H9 (cell line): Measurements from ENCODE around the gene HSPH1. TPM values are rescaled to one million over a fixed set of nuclear protein-coding genes. Genes with fewer than 3 reads are reported as not detected.

Source experiments
- DNase-seq: peaks from one replicate; pipeline ENCODE4 v3.0.0-alpha.2; 2017
- H2AFZ ChIP-seq: one replicate; pipeline ENCODE4 v1.6.1; 2013; ENCODE audit warnings: mild to moderate bottlenecking, low read length, control low read depth, moderate library complexity
- H2AK5ac ChIP-seq: 2 replicates; pipeline ENCODE4 v1.6.1; 2013; ENCODE audit warnings: low read length, control low read depth, mixed read lengths; ENCODE audit not compliant: insufficient read length
- H2BK120ac ChIP-seq: one replicate; pipeline ENCODE4 v1.6.1; 2013; ENCODE audit warnings: low read depth, mild to moderate bottlenecking, low read length, control low read depth, inconsistent platforms; ENCODE audit not compliant: poor library complexity, severe bottlenecking
- H2BK12ac ChIP-seq: 2 replicates; pipeline ENCODE4 v1.6.1; 2013; ENCODE audit warnings: low read length, control low read depth, mixed read lengths, low read depth; ENCODE audit not compliant: insufficient read length
- H2BK15ac ChIP-seq: 2 replicates; pipeline ENCODE4 v1.6.1; 2013; ENCODE audit warnings: low read depth, low read length, control low read depth
- H2BK20ac ChIP-seq: one replicate; pipeline ENCODE4 v1.6.1; 2013; ENCODE audit warnings: low read depth, mild to moderate bottlenecking, low read length, control low read depth, inconsistent platforms; ENCODE audit not compliant: poor library complexity, severe bottlenecking
- H2BK5ac ChIP-seq: 2 replicates; pipeline ENCODE4 v1.6.1; 2013; ENCODE audit warnings: low read length, control low read depth, mixed read lengths; ENCODE audit not compliant: insufficient read length
- H3K14ac ChIP-seq: 2 replicates; pipeline ENCODE4 v1.6.1; 2013; ENCODE audit warnings: low read length, control low read depth; ENCODE audit not compliant: insufficient read depth
- H3K18ac ChIP-seq: 2 replicates; pipeline ENCODE4 v1.6.1; 2013; ENCODE audit warnings: low read depth, mild to moderate bottlenecking, mixed read lengths, low read length, control low read depth; ENCODE audit not compliant: insufficient read length
- H3K23ac ChIP-seq: 2 replicates; pipeline ENCODE4 v1.6.1; 2013; ENCODE audit warnings: low read length, control low read depth, mixed read lengths, low read depth; ENCODE audit not compliant: insufficient read length
- H3K23me2 ChIP-seq: 2 replicates; pipeline ENCODE4 v1.6.1; 2013; ENCODE audit warnings: low read depth, mild to moderate bottlenecking, mixed read lengths, low read length, control low read depth; ENCODE audit not compliant: insufficient read length, poor library complexity, severe bottlenecking
- H3K27ac ChIP-seq: 2 replicates; pipeline ENCODE4 v1.5.1; 2013; ENCODE audit warnings: low read length, control low read depth, mixed read lengths, low read depth; ENCODE audit not compliant: insufficient read length
- H3K27me3 ChIP-seq: 2 replicates; pipeline ENCODE4 v1.6.1; 2013; ENCODE audit warnings: low read length, control low read depth, inconsistent platforms; ENCODE audit not compliant: insufficient read depth
- H3K4ac ChIP-seq: 2 replicates; pipeline ENCODE4 v1.6.1; 2013; ENCODE audit warnings: low read depth, mild to moderate bottlenecking, control low read depth, inconsistent platforms, low read length, moderate library complexity
- H3K4me1 ChIP-seq: 2 replicates; pipeline ENCODE4 v1.6.1; 2013; ENCODE audit warnings: low read length, control low read depth, inconsistent platforms; ENCODE audit not compliant: insufficient read depth
- H3K4me2 ChIP-seq: 2 replicates; pipeline ENCODE4 v1.6.1; 2013; ENCODE audit warnings: low read length, control low read depth, mixed read lengths; ENCODE audit not compliant: insufficient read length, insufficient read depth
- H3K56ac ChIP-seq: 2 replicates; pipeline ENCODE4 v1.6.1; 2013; ENCODE audit warnings: low read depth, mild to moderate bottlenecking, mixed read lengths, low read length, control low read depth; ENCODE audit not compliant: insufficient read length
- H3K79me1 ChIP-seq: 2 replicates; pipeline ENCODE4 v1.6.1; 2013; ENCODE audit warnings: low read depth, mild to moderate bottlenecking, moderate library complexity, low read length, control low read depth, inconsistent platforms; ENCODE audit not compliant: insufficient read depth, poor library complexity, severe bottlenecking
- H3K79me2 ChIP-seq: 2 replicates; pipeline ENCODE4 v1.6.1; 2013; ENCODE audit warnings: low read length, control low read depth, inconsistent platforms; ENCODE audit not compliant: insufficient read depth
- H3K9ac ChIP-seq: 2 replicates; pipeline ENCODE4 v1.6.1; 2013; ENCODE audit warnings: low read length, control low read depth, mixed read lengths; ENCODE audit not compliant: insufficient read length; ENCODE audit errors: extremely low read depth
- H3K9me3 ChIP-seq: one replicate; pipeline ENCODE4 v1.6.1; 2013; ENCODE audit warnings: low read depth, low read length, inconsistent platforms; ENCODE audit not compliant: control insufficient read depth
- H3T11ph ChIP-seq: one replicate; pipeline ENCODE4 v1.6.1; 2013; ENCODE audit warnings: mild to moderate bottlenecking, low read length, control low read depth, inconsistent platforms
- H4K20me1 ChIP-seq: one replicate; pipeline ENCODE4 v1.6.1; 2013; ENCODE audit not compliant: control insufficient read depth, insufficient read length, insufficient read depth
- H4K5ac ChIP-seq: 2 replicates; pipeline ENCODE4 v1.6.1; 2013; ENCODE audit warnings: low read depth, mild to moderate bottlenecking, mixed read lengths, low read length, control low read depth; ENCODE audit not compliant: insufficient read length
- H4K8ac ChIP-seq: replicated peaks from 2 replicates; pipeline ENCODE4 v1.6.1; 2013; ENCODE audit warnings: low read length, control low read depth, mixed read lengths, low read depth; ENCODE audit not compliant: insufficient read length
- H4K91ac ChIP-seq: 2 replicates; pipeline ENCODE4 v1.6.1; 2013; ENCODE audit warnings: low read depth, mild to moderate bottlenecking, moderate library complexity, mixed read lengths, low read length, control low read depth; ENCODE audit not compliant: insufficient read length
- H3K27ac Mint-ChIP-seq, 3 experiments: 2 replicates in 2 of 3; 3 replicates in 1 of 3; pipeline ENCODE4 v1.8.0; 2020 to 2021; ENCODE audit warnings: mixed read lengths in 3 of 3, mild to moderate bottlenecking in 1 of 3, moderate library complexity in 1 of 3
- H3K27me3 Mint-ChIP-seq: 2 replicates; pipeline ENCODE4 v1.8.0; 2021; ENCODE audit warnings: low read depth, mild to moderate bottlenecking, moderate library complexity, mixed read lengths
- H3K36me3 Mint-ChIP-seq, 3 experiments: 2 replicates in 2 of 3; 3 replicates in 1 of 3; pipeline ENCODE4 v1.8.0; 2020 to 2021; ENCODE audit warnings: low read depth in 3 of 3, mixed read lengths in 3 of 3; ENCODE audit not compliant: insufficient read depth in 1 of 3
- H3K4me1 Mint-ChIP-seq, 2 experiments: 2 replicates each; pipeline ENCODE4 v1.8.0; 2020; ENCODE audit warnings: mixed read lengths in 2 of 2
- H3K4me3 Mint-ChIP-seq, 2 experiments: 2 replicates in 1 of 2; 3 replicates in 1 of 2; pipeline ENCODE4 v1.8.0; 2020 to 2021; ENCODE audit warnings: mild to moderate bottlenecking in 2 of 2, mixed read lengths in 2 of 2, moderate library complexity in 1 of 2
- H3K9me3 Mint-ChIP-seq, 2 experiments: 2 replicates in 1 of 2; 3 replicates in 1 of 2; pipeline ENCODE4 v1.8.0; 2020; ENCODE audit warnings: mild to moderate bottlenecking in 2 of 2, mixed read lengths in 2 of 2, moderate library complexity in 1 of 2
- CTCF ChIP-seq: fragments of 200-600 bp; sonication (generic); conservative IDR thresholded peaks from 3 replicates; pipeline ENCODE4 v1.8.0; 2021; ENCODE audit warnings: antibody characterized with exemption, mild to moderate bottlenecking
- WGBS: extraction: QIAGEN DNeasy Blood & Tissue Kit; methylation state at CpG from one replicate; pipeline ENCODE4 v1.1.7; 2013; ENCODE audit warnings: missing lambda C conversion rate, low lambda C conversion rate, mixed read lengths; ENCODE audit not compliant: insufficient read length; ENCODE audit errors: extremely low coverage; 5-methylcytosine and 5-hydroxymethylcytosine counted together
- total RNA-seq: library from RNA; stranded (reverse); gene quantifications from 2 replicates; pipeline ENCODE4 v1.2.1, GENCODE V29; 2021

HSPH1 gene
- total RNA-seq, 1 experiment from 2014 or later: 141 TPM

DNA sequence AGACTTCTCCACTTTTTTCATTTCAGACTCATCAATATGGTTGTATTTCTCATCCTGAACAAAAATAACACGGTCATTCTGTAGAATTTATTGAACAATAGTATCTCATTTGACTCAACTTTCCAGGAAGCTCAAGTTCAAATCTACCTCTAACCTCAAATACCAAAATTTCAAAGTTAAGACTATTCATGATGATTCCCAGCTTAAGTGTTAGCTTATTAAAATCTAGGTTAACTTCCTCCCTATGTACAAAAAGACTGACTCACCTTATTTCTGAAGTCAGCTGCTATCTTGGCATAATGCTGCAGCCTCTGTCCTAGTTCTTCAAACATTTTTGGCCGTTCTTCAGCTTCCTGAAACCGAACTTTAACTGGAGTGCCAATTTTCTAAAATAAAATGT, 23.2 kb downstream of the HSPH1 start:
- no peak for DNase-seq
- Histone ChIP-seq H3K4ac (no peak overlapping the region), H3K4me2 (no peak overlapping the region), H3K23ac (no peak overlapping the region), H3K27me3 (no peaks in the 10 kb centered on the region), H2BK12ac (no peak overlapping the region), H2AFZ (no peak overlapping the region), H4K20me1 (no peaks in the 10 kb centered on the region), H2BK120ac (no peak overlapping the region), H3K23me2 (no peaks in the 10 kb centered on the region), H3K18ac (no peak overlapping the region), H3K14ac (no peak overlapping the region), H3K4me1 (no peaks in the 10 kb centered on the region), H4K8ac (no peak overlapping the region), H2BK5ac (no peak overlapping the region), H3T11ph (no peak overlapping the region), H3K27ac (no peak overlapping the region), H4K91ac (no peak overlapping the region), H3K79me1 (no peaks in the 10 kb centered on the region), H2BK20ac (no peak overlapping the region), H4K5ac (no peak overlapping the region), H3K9me3 (no peaks in the 10 kb centered on the region), H3K56ac (no peak overlapping the region), H2AK5ac (no peak overlapping the region), H3K79me2 (no peaks in the 10 kb centered on the region), H3K9ac (no peak overlapping the region), H2BK15ac (no peak overlapping the region)
- TF ChIP-seq CTCF: no peak
- no CpG with 5 or more reads among the region's 3 CpGs for WGBS
- Mint-ChIP-seq H3K36me3 (peaks cover 27 to 73% (median 71%) of the 10 kb centered on the region in 3 experiments; a peak in 6 of 7 replicates), H3K27ac (no peak overlapping the region), H3K9me3 (no peaks in the 10 kb centered on the region), H3K4me3 (no peak overlapping the region), H3K4me1 (no peaks in the 10 kb centered on the region), H3K27me3 (no peaks in the 10 kb centered on the region)
